NB4 (cell line): ENCODE results near the gene CCDC107.

ENCODE experiments used
- DNase-seq: peaks from one replicate; pipeline ENCODE4 v3.0.0; 2010; ENCODE audit warnings: low read depth
- H3K4me3 ChIP-seq: one replicate; pipeline ENCODE4 v1.5.1; 2011; ENCODE audit warnings: mild to moderate bottlenecking, low read depth, low read length, moderate library complexity
- CTCF ChIP-seq: IDR thresholded peaks from one replicate; pipeline ENCODE4 v1.5.1; 2012; ENCODE audit warnings: low read depth, low read length
- MAX ChIP-seq: IDR thresholded peaks from 2 replicates; pipeline ENCODE4 v1.6.1; 2011; ENCODE audit warnings: low read depth, low read length
- MYC ChIP-seq: IDR thresholded peaks from 2 replicates; pipeline ENCODE4 v1.6.1; 2011; ENCODE audit warnings: low read depth, low read length
- POLR2A ChIP-seq: IDR thresholded peaks from 2 replicates; pipeline ENCODE4 v1.6.1; 2011; ENCODE audit warnings: mild to moderate bottlenecking; ENCODE audit not compliant: insufficient read length; ENCODE audit errors: extremely low read depth

The CCDC107 gene

GRCh38 chr9:35710818-35711500 is 52.9 kb downstream of the CCDC107 start:
- no peak for TF ChIP-seq MAX
- no peak for TF ChIP-seq POLR2A
- no peak for TF ChIP-seq MYC
- TF ChIP-seq CTCF, result no peak
- H3K4me3 ChIP-seq, result no peak overlapping the region
- no peak for DNase-seq
